Loucy (cell line): ENCODE results near the gene PLCZ1.

Source experiments
- H2AFZ ChIP-seq: fragments of 200-600 bp; sonication (generic); 2 replicates; pipeline ENCODE4 v1.6.0; 2016; ENCODE audit warnings: antibody characterized with exemption, mild to moderate bottlenecking, low read length, moderate library complexity
- H3F3A ChIP-seq: fragments of 200-600 bp; 2 replicates; pipeline ENCODE4 v1.6.0; 2016; ENCODE audit warnings: antibody characterized with exemption, low read depth, mild to moderate bottlenecking
- H3K27me3 ChIP-seq: fragments of 200-600 bp; sonication (generic); 2 replicates; pipeline ENCODE4 v1.6.1; 2014; ENCODE audit warnings: low read length, mild to moderate bottlenecking; ENCODE audit not compliant: insufficient read depth, poor library complexity, severe bottlenecking
- H3K36me3 ChIP-seq: fragments of 200-600 bp; sonication (generic); 2 replicates; pipeline ENCODE4 v1.6.1; 2016; ENCODE audit warnings: low read length; ENCODE audit not compliant: insufficient read depth
- H3K4me1 ChIP-seq: fragments of 200-600 bp; sonication (generic); 2 replicates; pipeline ENCODE4 v1.5.1; 2014; ENCODE audit warnings: low read length, mild to moderate bottlenecking; ENCODE audit not compliant: insufficient read depth, poor library complexity, severe bottlenecking
- H3K4me2 ChIP-seq: fragments of 200-600 bp; sonication (generic); 2 replicates; pipeline ENCODE4 v1.6.0; 2014; ENCODE audit warnings: antibody characterized with exemption, low read length, low read depth, mild to moderate bottlenecking; ENCODE audit not compliant: poor library complexity, severe bottlenecking
- H3K4me3 ChIP-seq: fragments of 200-600 bp; sonication (generic); 2 replicates; pipeline ENCODE4 v1.5.1; 2014; ENCODE audit warnings: low read length, mild to moderate bottlenecking, mixed read lengths; ENCODE audit not compliant: poor library complexity, severe bottlenecking
- H3K79me2 ChIP-seq: fragments of 200-600 bp; sonication (generic); 2 replicates; pipeline ENCODE4 v1.6.1; 2014; ENCODE audit warnings: low read length; ENCODE audit not compliant: insufficient read depth
- H3K9ac ChIP-seq: fragments of 200-600 bp; sonication (generic); 2 replicates; pipeline ENCODE4 v1.6.0; 2014; ENCODE audit warnings: mild to moderate bottlenecking, low read depth, low read length, moderate library complexity; ENCODE audit not compliant: poor library complexity, severe bottlenecking
- H3K9me2 ChIP-seq: fragments of 200-600 bp; sonication (generic); replicated peaks from 2 replicates; pipeline ENCODE4 v1.6.1; 2016; ENCODE audit warnings: low read depth, low read length, mixed read lengths
- H3K9me3 ChIP-seq: fragments of 200-600 bp; sonication (generic); 2 replicates; pipeline ENCODE4 v1.6.1; 2014; ENCODE audit warnings: mild to moderate bottlenecking, antibody characterized with exemption, low read length, low read depth; ENCODE audit not compliant: insufficient read depth
- H4K20me1 ChIP-seq: fragments of 200-600 bp; sonication (generic); 2 replicates; pipeline ENCODE4 v1.6.0; 2014; ENCODE audit warnings: antibody characterized with exemption, low read length, mild to moderate bottlenecking; ENCODE audit not compliant: insufficient read depth, poor library complexity, severe bottlenecking
- CTCF ChIP-seq: fragments of 200-600 bp; sonication (generic); conservative IDR thresholded peaks from 2 replicates; pipeline ENCODE4 v1.5.1; 2014; ENCODE audit warnings: mild to moderate bottlenecking, antibody characterized with exemption, low read length
- EZH2phosphoT487 ChIP-seq: fragments of 200-600 bp; IDR thresholded peaks from 2 replicates; pipeline ENCODE4 v1.6.1; 2018; ENCODE audit warnings: antibody characterized with exemption, mild to moderate bottlenecking, moderate library complexity, borderline replicate concordance

PLCZ1 gene

GRCh38 chr12:18643681-18644080 is 94.1 kb downstream of the PLCZ1 start:
- H3K9me3 ChIP-seq: no peaks in the 10 kb centered on the region
- no peaks in the 10 kb centered on the region for H3K79me2 ChIP-seq
- TF ChIP-seq CTCF: no peak
- no peak for TF ChIP-seq EZH2phosphoT487
- H3K36me3 ChIP-seq: no peaks in the 10 kb centered on the region
- no peaks in the 10 kb centered on the region for H4K20me1 ChIP-seq
- H2AFZ ChIP-seq: no peak overlapping the region
- no peaks in the 10 kb centered on the region for H3F3A ChIP-seq
- no peaks in the 10 kb centered on the region for H3K9me2 ChIP-seq
- H3K4me2 ChIP-seq: no peak overlapping the region
- H3K4me3 ChIP-seq: no peak overlapping the region
- H3K4me1 ChIP-seq: no peaks in the 10 kb centered on the region
- no peak overlapping the region for H3K9ac ChIP-seq
- H3K27me3 ChIP-seq: no peaks in the 10 kb centered on the region

DNA sequence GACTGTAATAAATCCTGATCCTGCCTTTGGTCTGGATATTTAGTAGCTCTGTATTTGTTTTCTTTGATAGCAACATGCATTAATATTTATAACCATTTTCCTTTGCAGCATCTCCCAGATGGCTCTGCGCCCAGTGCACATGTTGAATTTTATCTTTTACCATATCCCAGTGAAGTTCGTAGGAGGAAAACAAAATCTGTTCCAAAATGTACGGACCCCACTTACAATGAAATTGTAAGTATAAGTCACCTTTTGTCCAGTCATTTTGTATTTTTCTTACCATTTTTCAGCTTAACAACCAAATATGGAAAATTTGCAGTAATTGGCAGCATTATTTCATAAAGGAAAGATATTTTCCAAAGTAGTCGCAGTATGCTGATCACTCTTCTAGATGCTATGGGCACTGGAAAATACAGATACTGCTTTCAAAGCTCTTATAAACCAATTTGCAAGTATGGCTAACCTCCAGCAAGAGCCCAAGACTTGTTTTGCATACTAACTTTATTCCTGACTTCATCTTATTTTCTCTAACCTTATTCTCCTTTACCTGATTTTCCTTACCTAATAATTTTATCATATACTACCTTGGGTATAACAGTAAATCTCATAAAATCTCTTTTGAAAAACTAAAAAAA is 97.4 kb downstream of the PLCZ1 start:
- H3K4me1 ChIP-seq: no peaks in the 10 kb centered on the region
- H4K20me1 ChIP-seq: no peaks in the 10 kb centered on the region
- TF ChIP-seq CTCF: no peak
- TF ChIP-seq EZH2phosphoT487: no peak
- H3K27me3 ChIP-seq: no peaks in the 10 kb centered on the region
- no peak overlapping the region for H3K9ac ChIP-seq
- H3K36me3 ChIP-seq: no peaks in the 10 kb centered on the region
- no peak overlapping the region for H2AFZ ChIP-seq
- H3K79me2 ChIP-seq: no peaks in the 10 kb centered on the region
- no peaks in the 10 kb centered on the region for H3K9me3 ChIP-seq
- H3K9me2 ChIP-seq: no peaks in the 10 kb centered on the region
- no peaks in the 10 kb centered on the region for H3F3A ChIP-seq
- H3K4me3 ChIP-seq: no peak overlapping the region
- no peak overlapping the region for H3K4me2 ChIP-seq

DNA sequence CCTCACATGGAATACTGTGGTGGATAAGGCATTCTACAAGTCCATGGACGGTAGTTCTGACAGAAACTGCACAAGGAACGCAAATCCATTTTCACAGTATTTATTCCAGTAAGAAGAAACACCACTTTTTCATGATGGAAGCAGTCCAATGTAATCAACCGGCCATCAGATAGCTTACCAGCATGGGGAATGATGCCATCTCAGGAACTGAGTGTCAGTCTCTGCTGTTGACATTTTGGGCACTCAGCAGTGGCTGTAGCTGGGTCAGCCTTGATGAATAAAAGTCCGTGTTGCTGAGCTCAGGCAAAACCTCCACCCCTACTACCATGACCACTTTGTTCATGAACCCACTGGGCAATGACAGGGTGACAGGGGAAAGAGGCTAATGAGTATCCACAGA is 103.4 kb downstream of the PLCZ1 start:
- no peaks in the 10 kb centered on the region for H3K36me3 ChIP-seq
- no peaks in the 10 kb centered on the region for H3K4me1 ChIP-seq
- H3K4me2 ChIP-seq: no peak overlapping the region
- no peaks in the 10 kb centered on the region for H3F3A ChIP-seq
- H3K9me2 ChIP-seq: no peaks in the 10 kb centered on the region
- no peaks in the 10 kb centered on the region for H3K9me3 ChIP-seq
- H3K27me3 ChIP-seq: no peaks in the 10 kb centered on the region
- TF ChIP-seq CTCF (no peak), EZH2phosphoT487 (no peak)
- no peak overlapping the region for H3K9ac ChIP-seq
- H4K20me1 ChIP-seq: no peaks in the 10 kb centered on the region
- H2AFZ ChIP-seq: no peak overlapping the region
- no peaks in the 10 kb centered on the region for H3K79me2 ChIP-seq
- no peak overlapping the region for H3K4me3 ChIP-seq
